GM12878 (cell line): Measurements from ENCODE around the gene CHIT1. TPM values are rescaled to one million over a fixed set of nuclear protein-coding genes. Genes with fewer than 3 reads are reported as not detected.

Experiments used
- ATAC-seq: fragments of 200-7000 bp; cut with Tn5 transposase; 3 replicates; pipeline ENCODE4 v1.9.1; 2020; ENCODE audit warnings: mild to moderate bottlenecking, moderate library complexity
- BruUV-seq: library from RNA; stranded (reverse); fragments of 400-500 nt; replicated peaks from 2 replicates; lab custom pipeline; 2021; lab: Mats Ljungman, UMichigan
- CTCF ChIA-PET: fragments of 300-600 bp; sonication (Branson Sonifier 250); formaldehyde crosslinking; extraction: SDS; loops from one replicate; lab custom pipeline; 2021; ENCODE audit warnings: inconsistent platforms; lab: Yijun Ruan, JAX
- POLR2A ChIA-PET: fragments of 350-600 bp; formaldehyde crosslinking; extraction: SDS; loops from one replicate; lab custom pipeline; 2021; ENCODE audit warnings: inconsistent platforms; lab: Charles Lee
- RAD21 ChIA-PET: fragments of 300-600 bp; sonication (Branson Sonifier 250); formaldehyde crosslinking; loops from one replicate; lab custom pipeline; 2023; ENCODE audit warnings: antibody characterized with exemption; ENCODE audit not compliant: unreplicated experiment; lab: Charles Lee
- SMC1A ChIA-PET: fragments of 300-600 bp; sonication (Branson Sonifier 250); formaldehyde crosslinking; loops from one replicate; lab custom pipeline; 2023; ENCODE audit not compliant: unreplicated experiment, uncharacterized antibody; lab: Charles Lee
- DNase-seq: peaks from one replicate; pipeline ENCODE4 v3.0.0-alpha.2; 2011; ENCODE audit warnings: low read depth, low spot score
- FAIRE-seq: peaks from 3 replicates; lab custom pipeline; 2011; peaks lifted over from hg19 to GRCh38; lab: Jason Lieb, UNC
- H2AFZ ChIP-seq: 2 replicates; pipeline ENCODE4 v1.6.0; 2011; ENCODE audit warnings: low read depth, low read length, control low read depth; ENCODE audit not compliant: control insufficient read depth
- H3K27ac ChIP-seq: 2 replicates; pipeline ENCODE4 v1.5.1; 2011; ENCODE audit warnings: control low read depth; ENCODE audit not compliant: control insufficient read depth, insufficient read depth
- H3K27me3 ChIP-seq, 2 experiments: replicated peaks in 1 of 2; 2 replicates each; pipeline versions ENCODE4 v1.6.0 to v1.6.1; 2011; ENCODE audit warnings: low read length in 1 of 2; ENCODE audit not compliant: control insufficient read depth in 2 of 2, insufficient read depth in 2 of 2
- H3K36me3 ChIP-seq, 2 experiments: 2 replicates each; pipeline ENCODE4 v1.5.1; 2011; ENCODE audit warnings: low read length in 1 of 2; ENCODE audit not compliant: control insufficient read depth in 2 of 2, insufficient read depth in 2 of 2
- H3K4me1 ChIP-seq: 2 replicates; pipeline ENCODE4 v1.6.1; 2011; ENCODE audit warnings: mild to moderate bottlenecking, low read length, moderate library complexity, mixed read lengths; ENCODE audit not compliant: control insufficient read depth, insufficient read depth
- H3K4me2 ChIP-seq: 2 replicates; pipeline ENCODE4 v1.6.0; 2011; ENCODE audit warnings: control low read depth; ENCODE audit not compliant: control insufficient read depth, insufficient read depth
- H3K4me3 ChIP-seq: fragments of 200-600 bp; sonication (generic); 2 replicates; pipeline ENCODE4 v1.5.1; 2016
- H3K79me2 ChIP-seq: 2 replicates; pipeline ENCODE4 v1.6.0; 2011; ENCODE audit warnings: low read length; ENCODE audit not compliant: control insufficient read depth, insufficient read depth
- H3K9ac ChIP-seq: 2 replicates; pipeline ENCODE4 v1.8.0; 2011; ENCODE audit warnings: low read length, control low read depth, mixed read lengths; ENCODE audit not compliant: control insufficient read depth, insufficient read depth
- H3K9me3 ChIP-seq: replicated peaks from 3 replicates; pipeline ENCODE4 v1.5.1; 2011; ENCODE audit warnings: mild to moderate bottlenecking, low read length; ENCODE audit not compliant: control insufficient read depth, insufficient read depth
- H4K20me1 ChIP-seq: 2 replicates; pipeline ENCODE4 v1.6.0; 2011; ENCODE audit not compliant: control insufficient read depth, insufficient read depth
- BHLHE40 ChIP-seq, 2 experiments: fragments of 450-650 bp in 1 of 2; IDR thresholded peaks; 2 replicates each; pipeline ENCODE4 v1.6.1; 2011 to 2017; ENCODE audit warnings: low read depth in 2 of 2, borderline replicate concordance in 1 of 2, improper control_type of control experiment in 1 of 2, low read length in 1 of 2, mild to moderate bottlenecking in 1 of 2
- CHD2 ChIP-seq: IDR thresholded peaks from 2 replicates; pipeline ENCODE4 v1.6.1; 2011; ENCODE audit warnings: low read depth, low read length, improper control_type of control experiment, borderline replicate concordance
- EZH2 ChIP-seq: IDR thresholded peaks from 2 replicates; pipeline ENCODE4 v1.6.1; 2012; ENCODE audit warnings: low read depth, mild to moderate bottlenecking, control low read depth, inconsistent platforms, low read length, borderline replicate concordance; ENCODE audit not compliant: control insufficient read depth
- JUNB ChIP-seq: IDR thresholded peaks from 2 replicates; pipeline ENCODE4 v1.6.1; 2016; ENCODE audit warnings: antibody characterized with exemption, mild to moderate bottlenecking
- SIN3A ChIP-seq: IDR thresholded peaks from 2 replicates; pipeline ENCODE4 v1.6.1; 2012; ENCODE audit warnings: low read depth, low read length, improper control_type of control experiment
- STAT1 ChIP-seq: fragments of 450-650 bp; conservative IDR thresholded peaks from 2 replicates; pipeline ENCODE4 v1.6.1; 2014; ENCODE audit warnings: antibody characterized with exemption, mild to moderate bottlenecking
- ZBED1 ChIP-seq: IDR thresholded peaks from 2 replicates; pipeline ENCODE4 v1.6.1; 2016; ENCODE audit warnings: borderline replicate concordance
- ZZZ3 ChIP-seq: IDR thresholded peaks from 2 replicates; pipeline ENCODE4 v1.6.1; 2011; ENCODE audit warnings: low read depth; ENCODE audit not compliant: control insufficient read depth, insufficient read length
- WGBS: methylation state at CpG from one replicate; pipeline ENCODE4 v1.1.6; 2016; ENCODE audit warnings: low lambda C conversion rate; ENCODE audit not compliant: insufficient replicate concordance, insufficient coverage; ENCODE audit errors: missing lambda C conversion rate; 5-methylcytosine and 5-hydroxymethylcytosine counted together
- in situ Hi-C: fragments of 300-500 bp; cut with MboI; formaldehyde crosslinking; loops from 9 replicates; pipeline ENCODE4 v1.14.3; 2018; ENCODE audit warnings: mixed read lengths
- intact Hi-C: fragments of 100-400 bp; cut with micrococcal nuclease; formaldehyde crosslinking; loops from one replicate; pipeline ENCODE4 v1.14.2; 2022; ENCODE audit not compliant: unreplicated experiment
- polyA plus RNA-seq, 11 experiments: library from polyadenylated mRNA; depleted of rRNA in 4 of 11; unstranded in 6 of 11; stranded (reverse) in 5 of 11; fragments of >200 nt; fragmentation: Nextera tagmentation in 4 of 11; fragmentation: Illumina TruSeq in 1 of 11; extraction: Ambion mirVana in 4 of 11; extraction: Trizol in 1 of 11; gene quantifications; 1 replicate in 1 of 11; 2 replicates in 10 of 11; pipeline versions ENCODE4 v1.2.1 to v1.2.3, GENCODE V29; 2011 to 2016; ENCODE audit warnings: inconsistent platforms in 2 of 11, missing spikeins in 2 of 11, low read depth in 1 of 11
- total RNA-seq, 4 experiments: library from RNA; depleted of rRNA in 3 of 4; stranded (reverse); fragments of >200 nt in 3 of 4; fragmentation: Illumina TruSeq in 1 of 4; extraction: Trizol in 1 of 4; gene quantifications; 2 replicates each; pipeline versions ENCODE4 v1.2.1 to v1.2.3, GENCODE V29; 2013 to 2021
- TF ChIP-seq, protein P1 (sequence below): IDR thresholded peaks from 2 replicates; pipeline ENCODE4 v1.6.1; 2011; ENCODE audit warnings: low read depth, low read length, improper control_type of control experiment, borderline replicate concordance
- TF ChIP-seq, protein P2 (sequence below): fragments of 450-650 bp; formaldehyde crosslinking; IDR thresholded peaks from 2 replicates; pipeline ENCODE4 v1.5.0; 2022; ENCODE audit warnings: mild to moderate bottlenecking, missing genetic modification characterization
- TF ChIP-seq, protein P3 (sequence below): fragments of 450-650 bp; IDR thresholded peaks from 2 replicates; pipeline ENCODE4 v1.6.1; 2017; ENCODE audit warnings: low read depth, mild to moderate bottlenecking, moderate library complexity

Gene CHIT1
- total and polyA plus RNA-seq, 10 of the 15 experiments (the other 5 are each of a cell fraction or from before 2014, with no cell fraction given): 0.02 to 2.1 (median 0.76) TPM

DNA sequence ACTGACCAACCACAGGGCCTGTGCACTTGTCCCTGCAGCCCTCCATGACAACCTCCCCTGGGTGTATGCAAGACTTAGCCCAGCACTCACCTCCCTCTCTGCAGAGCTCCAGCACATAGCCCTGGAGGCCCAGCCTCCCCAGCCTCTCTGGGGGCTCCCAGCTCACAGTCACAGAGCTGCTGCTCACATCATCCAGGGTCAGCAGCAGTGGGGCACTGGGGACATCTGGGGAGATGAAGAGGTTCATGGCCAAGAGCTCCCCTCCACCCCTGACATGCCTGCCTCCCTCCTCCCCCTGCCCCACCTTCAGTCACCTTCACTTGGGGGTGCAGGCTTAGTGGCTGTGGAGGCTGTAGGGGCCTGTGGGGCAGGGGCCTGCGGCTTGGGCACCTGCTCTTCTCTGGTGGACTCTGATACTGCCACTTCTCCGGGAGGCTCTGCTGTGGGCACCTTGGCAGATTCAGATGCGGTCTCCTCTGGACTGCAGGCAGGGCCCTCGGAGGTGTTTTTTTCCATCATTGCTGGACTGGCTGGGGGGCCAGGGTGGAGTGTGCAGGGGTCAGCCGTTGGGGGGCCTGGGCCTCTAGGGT, 54.1 kb downstream of the CHIT1 start, which contains the start of gene MYBPH:
TSS of gene MYBPH (minus strand) at position 590 of the 590 bp plus-strand sequence. CDS start at position 519, 71 bp downstream.
- Histone ChIP-seq H3K9ac (no peak within 1 kb of the TSS), H3K9me3 (no peaks in the 10 kb centered on the region), H3K4me1 (peaks cover 7% of the 10 kb centered on the region; the same call in 1 of the 2 replicates), H3K4me3 (no peak within 1 kb of the TSS), H3K79me2 (no peaks in the 10 kb centered on the region), H4K20me1 (no peaks in the 10 kb centered on the region), H3K27ac (no peak within 1 kb of the TSS), H2AFZ (no peak within 1 kb of the TSS), H3K4me2 (no peak within 1 kb of the TSS), H3K27me3 (no peaks in the 10 kb centered on the region; a peak in 1 of 4 replicates), H3K36me3 (no peaks in the 10 kb centered on the region)
- intact Hi-C loops: no loop called here
- in situ Hi-C loops: no loop called here
- RAD21 ChIA-PET: interaction anchor here (1.7 kb wide), 1 partner anchor 41 kb away, joined by 9 read pairs; no protein-coding TSS in a partner anchor
- POLR2A ChIA-PET: interaction anchor here (0.7 kb wide), 1 partner anchor 168 kb away, joined by 3 read pairs; the partner anchor contains the start of gene TMEM183A
- TF ChIP-seq ZBED1: no peak
- TF ChIP-seq CHD2: no peak
- TF ChIP-seq SIN3A: no peak
- no peak for TF ChIP-seq ZZZ3
- TF ChIP-seq, protein P1, sequence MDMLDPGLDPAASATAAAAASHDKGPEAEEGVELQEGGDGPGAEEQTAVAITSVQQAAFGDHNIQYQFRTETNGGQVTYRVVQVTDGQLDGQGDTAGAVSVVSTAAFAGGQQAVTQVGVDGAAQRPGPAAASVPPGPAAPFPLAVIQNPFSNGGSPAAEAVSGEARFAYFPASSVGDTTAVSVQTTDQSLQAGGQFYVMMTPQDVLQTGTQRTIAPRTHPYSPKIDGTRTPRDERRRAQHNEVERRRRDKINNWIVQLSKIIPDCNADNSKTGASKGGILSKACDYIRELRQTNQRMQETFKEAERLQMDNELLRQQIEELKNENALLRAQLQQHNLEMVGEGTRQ: no peak
- TF ChIP-seq, protein P2, sequence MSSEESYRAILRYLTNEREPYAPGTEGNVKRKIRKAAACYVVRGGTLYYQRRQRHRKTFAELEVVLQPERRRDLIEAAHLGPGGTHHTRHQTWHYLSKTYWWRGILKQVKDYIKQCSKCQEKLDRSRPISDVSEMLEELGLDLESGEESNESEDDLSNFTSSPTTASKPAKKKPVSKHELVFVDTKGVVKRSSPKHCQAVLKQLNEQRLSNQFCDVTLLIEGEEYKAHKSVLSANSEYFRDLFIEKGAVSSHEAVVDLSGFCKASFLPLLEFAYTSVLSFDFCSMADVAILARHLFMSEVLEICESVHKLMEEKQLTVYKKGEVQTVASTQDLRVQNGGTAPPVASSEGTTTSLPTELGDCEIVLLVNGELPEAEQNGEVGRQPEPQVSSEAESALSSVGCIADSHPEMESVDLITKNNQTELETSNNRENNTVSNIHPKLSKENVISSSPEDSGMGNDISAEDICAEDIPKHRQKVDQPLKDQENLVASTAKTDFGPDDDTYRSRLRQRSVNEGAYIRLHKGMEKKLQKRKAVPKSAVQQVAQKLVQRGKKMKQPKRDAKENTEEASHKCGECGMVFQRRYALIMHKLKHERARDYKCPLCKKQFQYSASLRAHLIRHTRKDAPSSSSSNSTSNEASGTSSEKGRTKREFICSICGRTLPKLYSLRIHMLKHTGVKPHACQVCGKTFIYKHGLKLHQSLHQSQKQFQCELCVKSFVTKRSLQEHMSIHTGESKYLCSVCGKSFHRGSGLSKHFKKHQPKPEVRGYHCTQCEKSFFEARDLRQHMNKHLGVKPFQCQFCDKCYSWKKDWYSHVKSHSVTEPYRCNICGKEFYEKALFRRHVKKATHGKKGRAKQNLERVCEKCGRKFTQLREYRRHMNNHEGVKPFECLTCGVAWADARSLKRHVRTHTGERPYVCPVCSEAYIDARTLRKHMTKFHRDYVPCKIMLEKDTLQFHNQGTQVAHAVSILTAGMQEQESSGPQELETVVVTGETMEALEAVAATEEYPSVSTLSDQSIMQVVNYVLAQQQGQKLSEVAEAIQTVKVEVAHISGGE (CRISPR knock-in tag): no peak
- TF ChIP-seq BHLHE40 (IDR thresholded peaks at IDR 0.05; ENCODE audit: borderline replicate concordance in 1 of 2, low read depth in 2 of 2, low read length in 1 of 2): no peak
- no peak for TF ChIP-seq STAT1
- no peak for TF ChIP-seq EZH2
- no peak for TF ChIP-seq JUNB
- TF ChIP-seq, protein P3, sequence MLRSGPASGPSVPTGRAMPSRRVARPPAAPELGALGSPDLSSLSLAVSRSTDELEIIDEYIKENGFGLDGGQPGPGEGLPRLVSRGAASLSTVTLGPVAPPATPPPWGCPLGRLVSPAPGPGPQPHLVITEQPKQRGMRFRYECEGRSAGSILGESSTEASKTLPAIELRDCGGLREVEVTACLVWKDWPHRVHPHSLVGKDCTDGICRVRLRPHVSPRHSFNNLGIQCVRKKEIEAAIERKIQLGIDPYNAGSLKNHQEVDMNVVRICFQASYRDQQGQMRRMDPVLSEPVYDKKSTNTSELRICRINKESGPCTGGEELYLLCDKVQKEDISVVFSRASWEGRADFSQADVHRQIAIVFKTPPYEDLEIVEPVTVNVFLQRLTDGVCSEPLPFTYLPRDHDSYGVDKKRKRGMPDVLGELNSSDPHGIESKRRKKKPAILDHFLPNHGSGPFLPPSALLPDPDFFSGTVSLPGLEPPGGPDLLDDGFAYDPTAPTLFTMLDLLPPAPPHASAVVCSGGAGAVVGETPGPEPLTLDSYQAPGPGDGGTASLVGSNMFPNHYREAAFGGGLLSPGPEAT: no peak
- CTCF ChIA-PET: interaction anchor here (0.8 to 3.9 kb wide), 6 partner anchors 19 to 527 kb away, joined by 3 to 41 read pairs (median 4); no protein-coding TSS in a partner anchor
- DNase-seq (no peak), ATAC-seq (no peak), FAIRE-seq (no peak)
- no TSS peak for BruUV-seq
- SMC1A ChIA-PET: interaction anchor here (0.7 to 1.0 kb wide), 2 partner anchors 43 to 136 kb away, joined by 3 read pairs; no protein-coding TSS in a partner anchor
- WGBS: 53% methylated on average over 5 of the region's 5 CpGs
